ENCODE measurements around the gene RASIP1. TPM values are rescaled to one million over a fixed set of nuclear protein-coding genes. Genes with fewer than 3 reads are reported as not detected.
"Not testable (repeated sequence)": the region's sequence is repeated elsewhere in the genome, so short reads cannot be mapped to it uniquely, and the experiment has no call there.

Gene RASIP1, protein sequence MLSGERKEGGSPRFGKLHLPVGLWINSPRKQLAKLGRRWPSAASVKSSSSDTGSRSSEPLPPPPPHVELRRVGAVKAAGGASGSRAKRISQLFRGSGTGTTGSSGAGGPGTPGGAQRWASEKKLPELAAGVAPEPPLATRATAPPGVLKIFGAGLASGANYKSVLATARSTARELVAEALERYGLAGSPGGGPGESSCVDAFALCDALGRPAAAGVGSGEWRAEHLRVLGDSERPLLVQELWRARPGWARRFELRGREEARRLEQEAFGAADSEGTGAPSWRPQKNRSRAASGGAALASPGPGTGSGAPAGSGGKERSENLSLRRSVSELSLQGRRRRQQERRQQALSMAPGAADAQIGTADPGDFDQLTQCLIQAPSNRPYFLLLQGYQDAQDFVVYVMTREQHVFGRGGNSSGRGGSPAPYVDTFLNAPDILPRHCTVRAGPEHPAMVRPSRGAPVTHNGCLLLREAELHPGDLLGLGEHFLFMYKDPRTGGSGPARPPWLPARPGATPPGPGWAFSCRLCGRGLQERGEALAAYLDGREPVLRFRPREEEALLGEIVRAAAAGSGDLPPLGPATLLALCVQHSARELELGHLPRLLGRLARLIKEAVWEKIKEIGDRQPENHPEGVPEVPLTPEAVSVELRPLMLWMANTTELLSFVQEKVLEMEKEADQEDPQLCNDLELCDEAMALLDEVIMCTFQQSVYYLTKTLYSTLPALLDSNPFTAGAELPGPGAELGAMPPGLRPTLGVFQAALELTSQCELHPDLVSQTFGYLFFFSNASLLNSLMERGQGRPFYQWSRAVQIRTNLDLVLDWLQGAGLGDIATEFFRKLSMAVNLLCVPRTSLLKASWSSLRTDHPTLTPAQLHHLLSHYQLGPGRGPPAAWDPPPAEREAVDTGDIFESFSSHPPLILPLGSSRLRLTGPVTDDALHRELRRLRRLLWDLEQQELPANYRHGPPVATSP
- under 1 TPM; 0.19 to 0.66 TPM for total RNA-seq

GRCh38 chr19:48740164-48740972, at the start of gene RASIP1:
Gene RASIP1, minus strand, starts transcription at chr19:48740610. Its CDS starts 328 bp downstream, at chr19:48740282.
- DNase-seq (ENCODE audit: low spot score in 2 of 2) (no peak), ATAC-seq (no peak)
- no peaks in the 10 kb centered on the region for H3K36me3 Mint-ChIP-seq
- H3K27ac Mint-ChIP-seq = no peak within 1 kb of the TSS
- no peaks in the 10 kb centered on the region for H3K9me3 Mint-ChIP-seq

DNA sequence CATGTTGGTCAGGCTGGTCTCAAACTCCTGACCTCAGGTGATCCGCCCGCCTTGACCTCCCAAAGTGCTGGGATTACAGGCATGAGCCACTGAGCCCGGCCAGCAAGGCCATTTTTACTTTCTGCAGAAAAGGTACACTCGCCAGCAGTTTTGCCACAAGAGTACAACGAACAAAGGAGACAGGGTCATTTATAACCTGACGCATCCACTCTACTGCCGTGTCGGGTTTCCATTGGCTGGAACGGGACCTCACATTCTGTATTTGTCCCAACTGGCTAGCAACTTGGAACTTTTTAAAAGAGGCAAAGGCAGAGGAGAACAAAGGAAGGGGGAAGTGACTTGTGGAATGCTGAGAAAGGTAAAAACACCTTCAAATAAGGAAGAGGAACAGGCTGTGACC, 46.9 kb upstream of the RASIP1 start:
- not testable (repeated sequence) for ATAC-seq; DNase-seq (ENCODE audit: low spot score in 2 of 2); H3K9me3 Mint-ChIP-seq; H3K27ac Mint-ChIP-seq; H3K36me3 Mint-ChIP-seq

DNA sequence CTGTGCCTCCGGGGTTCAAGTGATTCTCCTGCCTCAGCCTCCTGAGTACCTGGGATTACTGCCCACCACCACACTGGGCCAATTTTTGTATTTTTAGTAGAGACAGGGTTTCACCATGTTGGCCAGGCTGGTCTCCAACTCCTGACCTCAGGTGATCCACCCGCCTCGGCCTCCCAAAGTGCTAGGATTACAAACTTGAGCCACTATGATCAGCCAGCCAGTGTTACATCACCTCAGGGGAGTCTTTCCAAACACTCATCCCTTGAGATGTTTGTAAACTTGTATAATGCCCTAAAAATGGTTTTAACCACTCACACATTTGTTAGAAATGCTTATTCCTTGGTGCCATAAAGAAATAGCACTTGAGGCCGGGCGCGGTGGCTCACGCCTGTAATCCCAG, 46.0 kb upstream of the RASIP1 start:
- not testable (repeated sequence) for ATAC-seq; H3K36me3 Mint-ChIP-seq; DNase-seq (ENCODE audit: low spot score in 2 of 2); H3K9me3 Mint-ChIP-seq; H3K27ac Mint-ChIP-seq

DNA sequence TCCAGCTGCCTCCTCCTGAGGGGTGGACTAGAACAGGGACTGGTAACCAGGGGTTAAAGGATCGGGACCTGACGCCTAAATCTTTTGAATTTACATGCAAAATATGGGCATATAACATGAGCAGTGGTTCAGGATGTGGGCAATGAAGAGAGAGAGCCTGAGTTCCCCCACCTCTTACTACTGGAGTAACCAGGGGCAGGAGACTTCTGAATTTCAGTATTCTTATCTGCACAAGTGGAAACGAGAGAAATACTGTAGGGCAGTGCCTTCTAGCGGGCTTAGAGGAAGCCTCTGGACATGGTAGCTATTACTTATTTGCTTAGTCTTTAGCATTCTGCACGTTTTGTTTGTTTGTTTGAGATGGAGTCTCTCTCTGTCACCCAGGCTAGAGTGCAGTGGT, 44.1 kb upstream of the RASIP1 start:
- DNase-seq (ENCODE audit: low spot score in 2 of 2) = no peak
- no peaks in the 10 kb centered on the region for H3K36me3 Mint-ChIP-seq
- H3K27ac Mint-ChIP-seq = no peak overlapping the region
- ATAC-seq = no peak
- H3K9me3 Mint-ChIP-seq = no peaks in the 10 kb centered on the region

GRCh38 chr19:48780631-48781391, 40.4 kb upstream of the RASIP1 start:
- Mint-ChIP-seq H3K36me3 (no peaks in the 10 kb centered on the region), H3K9me3 (no peaks in the 10 kb centered on the region), H3K27ac (no peak overlapping the region)
- DNase-seq (ENCODE audit: low spot score in 2 of 2) (no peak), ATAC-seq (no peak)

- DNase-seq (ENCODE audit: low spot score in 2 of 2) (no peak), ATAC-seq (no peak)
- H3K36me3 Mint-ChIP-seq = no peaks in the 10 kb centered on the region
- no peak overlapping the region for H3K27ac Mint-ChIP-seq
- no peaks in the 10 kb centered on the region for H3K9me3 Mint-ChIP-seq
Measured at GRCh38 chr19:48779636-48780035, 39.2 kb upstream of the RASIP1 start.

GRCh38 chr19:48777720-48778119, 37.3 kb upstream of the RASIP1 start:
- H3K27ac Mint-ChIP-seq = no peak overlapping the region
- DNase-seq (ENCODE audit: low spot score in 2 of 2) = no peak
- no peaks in the 10 kb centered on the region for H3K36me3 Mint-ChIP-seq
- H3K9me3 Mint-ChIP-seq = no peaks in the 10 kb centered on the region
- ATAC-seq = no peak

DNA sequence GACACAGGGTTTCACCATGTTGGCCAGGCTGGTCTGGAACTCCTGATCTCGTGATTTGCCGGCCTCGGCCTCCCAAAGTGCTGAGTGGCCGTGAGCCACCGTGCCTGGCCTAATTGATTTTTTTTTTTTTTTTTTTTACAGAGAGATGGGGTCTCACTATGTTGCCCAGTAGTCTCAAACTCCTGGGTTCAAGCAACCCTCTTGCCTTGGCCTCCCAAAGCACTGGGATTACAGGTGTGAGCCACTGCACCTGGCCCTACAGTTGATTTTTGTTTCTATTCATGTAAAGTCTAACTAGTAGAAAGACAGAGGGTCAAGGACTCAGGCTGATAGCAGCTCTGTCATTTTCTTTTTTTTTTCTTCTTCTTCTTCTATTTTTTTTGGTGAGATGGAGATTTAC, 36.7 kb upstream of the RASIP1 start:
- no peak for ATAC-seq
- no peak overlapping the region for H3K27ac Mint-ChIP-seq
- no peak for DNase-seq (ENCODE audit: low spot score in 2 of 2)
- no peaks in the 10 kb centered on the region for H3K9me3 Mint-ChIP-seq
- H3K36me3 Mint-ChIP-seq = no peaks in the 10 kb centered on the region

- DNase-seq (ENCODE audit: low spot score in 2 of 2) (no peak), ATAC-seq (no peak)
- no peak overlapping the region for H3K27ac Mint-ChIP-seq
- H3K36me3 Mint-ChIP-seq = no peaks in the 10 kb centered on the region
- no peaks in the 10 kb centered on the region for H3K9me3 Mint-ChIP-seq
Measured at GRCh38 chr19:48772503-48772953, 32.1 kb upstream of the RASIP1 start.

GRCh38 chr19:48770734-48771472, 30.5 kb upstream of the RASIP1 start:
- no peak for ATAC-seq
- Mint-ChIP-seq H3K36me3 (no peaks in the 10 kb centered on the region), H3K27ac (no peak overlapping the region), H3K9me3 (no peaks in the 10 kb centered on the region)
- no peak for DNase-seq (ENCODE audit: low spot score in 2 of 2)

DNA sequence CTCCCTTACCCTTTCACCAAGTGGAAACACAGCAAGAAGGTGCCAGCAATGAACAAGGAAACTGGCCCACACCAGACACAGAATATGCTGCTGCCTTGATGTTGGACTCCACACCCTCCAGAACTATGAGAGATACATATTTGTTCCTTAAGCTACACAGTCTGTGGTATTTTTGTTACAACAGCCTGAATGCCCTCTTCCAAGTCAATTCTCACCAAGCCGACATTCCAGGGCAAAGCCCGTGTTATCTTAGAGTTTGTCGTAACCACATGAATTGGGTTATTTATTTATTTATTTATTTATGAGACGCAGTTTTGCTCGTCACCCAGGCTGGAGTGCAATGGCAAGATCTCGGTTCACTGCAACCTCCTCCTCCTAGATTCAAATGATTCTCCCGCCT, 29.9 kb upstream of the RASIP1 start:
- no peak for DNase-seq (ENCODE audit: low spot score in 2 of 2)
- H3K9me3 Mint-ChIP-seq = no peaks in the 10 kb centered on the region
- no peak for ATAC-seq
- H3K27ac Mint-ChIP-seq = no peak overlapping the region
- no peaks in the 10 kb centered on the region for H3K36me3 Mint-ChIP-seq

DNA sequence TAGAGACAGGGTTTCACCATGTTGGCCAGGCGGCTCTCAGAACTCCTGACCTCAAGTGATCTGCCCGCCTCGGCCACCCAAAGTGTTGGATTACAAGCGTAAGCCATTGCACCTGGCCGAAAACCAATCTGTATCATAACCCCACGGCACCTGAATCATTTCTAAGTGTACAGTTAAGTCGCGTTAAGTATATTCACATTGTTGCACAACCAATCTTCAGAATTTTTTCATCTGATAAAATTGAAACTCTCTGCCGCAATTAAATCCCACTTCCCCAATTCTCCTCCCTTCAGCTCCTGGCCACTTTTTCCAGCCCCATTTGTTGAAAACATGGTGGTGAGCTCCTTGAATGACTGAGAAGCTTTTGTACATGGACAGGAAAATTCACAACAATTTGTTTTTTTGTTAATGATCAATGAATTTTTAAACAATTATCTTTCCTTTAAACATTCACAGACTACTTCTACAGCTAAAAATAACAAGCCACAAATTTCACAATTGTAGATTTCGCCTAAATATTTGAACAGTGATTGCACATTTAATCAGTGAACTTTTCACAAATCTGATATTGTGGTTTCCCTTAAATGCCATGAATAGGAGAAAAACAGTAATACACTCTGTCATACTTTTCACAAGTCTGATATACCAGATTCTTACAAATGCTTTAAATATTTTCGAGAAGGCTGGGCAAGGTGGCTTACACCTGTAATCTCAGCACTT, 28.7 kb upstream of the RASIP1 start:
- no peaks in the 10 kb centered on the region for H3K9me3 Mint-ChIP-seq
- no peaks in the 10 kb centered on the region for H3K36me3 Mint-ChIP-seq
- H3K27ac Mint-ChIP-seq = no peak overlapping the region
- ATAC-seq (no peak), DNase-seq (ENCODE audit: low spot score in 2 of 2) (no peak)

- H3K27ac Mint-ChIP-seq; H3K9me3 Mint-ChIP-seq; H3K36me3 Mint-ChIP-seq; ATAC-seq; DNase-seq (ENCODE audit: low spot score in 2 of 2): not testable (repeated sequence)
Measured at GRCh38 chr19:48768171-48768753, 27.9 kb upstream of the RASIP1 start.

- not testable (repeated sequence) for H3K36me3 Mint-ChIP-seq
Measured at GRCh38 chr19:48765816-48766215, 25.4 kb upstream of the RASIP1 start.

More at GRCh38 chr19:48765816-48766215, 25.4 kb upstream of the RASIP1 start:
- not testable (repeated sequence) for DNase-seq (ENCODE audit: low spot score in 2 of 2); ATAC-seq; H3K27ac Mint-ChIP-seq; H3K9me3 Mint-ChIP-seq

Data from activated naive CD4-positive, alpha-beta T cell treated with anti-CD3 and anti-CD28 coated beads, Interleukin-2, amount 50 U/mL, for 72 hours (primary cell).